Measurements from ENCODE around the gene GCG.

Gene GCG

DNA sequence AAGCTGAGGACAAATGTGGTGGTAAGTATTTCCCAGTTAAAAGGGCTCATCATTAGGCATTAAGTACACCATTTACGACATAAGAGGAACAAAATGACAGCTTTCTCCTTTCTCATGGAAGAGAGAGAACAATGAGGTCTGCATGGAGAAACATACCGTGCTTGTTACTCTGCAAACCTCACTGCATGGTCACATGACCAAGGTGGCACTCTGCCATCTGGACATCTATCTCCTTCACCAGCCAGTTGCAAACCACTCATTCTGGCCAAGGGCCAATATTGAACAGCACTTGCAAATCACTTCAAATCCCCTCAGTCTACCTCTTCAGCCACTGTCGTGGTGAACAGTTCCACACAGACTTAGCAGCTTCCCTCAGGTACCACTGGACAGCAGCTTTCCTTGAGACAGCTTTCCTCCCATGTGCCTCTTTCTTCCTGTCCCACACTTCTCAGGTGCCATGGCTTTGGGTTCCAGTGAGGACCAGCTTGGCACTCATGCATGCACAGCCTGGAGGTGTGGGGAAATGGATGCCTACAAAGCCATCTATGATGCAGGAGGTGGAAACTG, 48.5 kb downstream of the GCG start:
- no peak for DNase-seq (ENCODE audit: low read depth in 2 of 2)

DNA sequence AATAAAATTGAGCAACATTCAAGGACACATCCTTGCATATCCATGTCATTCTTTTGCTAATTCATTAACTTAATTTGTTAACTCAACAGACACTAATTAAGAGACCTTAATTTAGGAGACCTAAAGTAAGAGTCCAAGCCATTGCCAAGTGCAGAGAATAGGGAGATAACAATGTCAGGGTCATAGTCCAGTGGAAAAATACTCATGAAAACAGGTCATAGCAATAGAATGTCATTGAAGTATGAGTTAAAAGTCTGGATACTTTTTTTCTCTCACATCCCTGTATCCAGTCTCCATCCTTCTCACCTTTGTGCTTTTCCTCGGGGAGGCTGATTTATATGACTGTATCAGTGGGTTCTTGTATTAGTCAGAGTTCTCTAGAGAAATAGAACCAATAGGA, 51.5 kb downstream of the GCG start:
- no peak for DNase-seq (ENCODE audit: low read depth in 2 of 2)

DNA sequence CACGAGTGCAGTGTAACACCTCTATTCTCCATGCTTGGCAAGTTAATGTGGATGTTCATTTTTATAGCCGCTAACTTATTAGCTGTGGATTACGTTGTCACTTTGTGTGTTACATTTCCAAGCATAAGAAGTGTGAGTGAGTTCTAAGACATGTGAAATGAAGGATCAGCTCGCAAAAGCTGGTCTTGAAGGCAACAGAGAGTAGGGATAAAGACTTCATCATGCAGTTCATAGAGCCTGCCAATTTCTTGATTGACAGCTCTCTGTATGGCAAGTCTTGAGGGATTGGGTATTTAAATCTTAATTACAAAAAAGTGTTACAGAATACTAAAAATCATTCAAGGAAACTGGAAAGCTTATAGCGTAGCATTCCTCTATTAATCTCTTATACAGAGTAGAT, 52.2 kb downstream of the GCG start:
- no peak for DNase-seq (ENCODE audit: low read depth in 2 of 2)
